Endodermal cell (in vitro differentiated cells): ENCODE data around the gene ZSWIM3. TPM values are rescaled to one million over a fixed set of nuclear protein-coding genes. Genes with fewer than 3 reads are reported as not detected.
"Not testable (repeated sequence)": the region's sequence is repeated elsewhere in the genome, so short reads cannot be mapped to it uniquely, and the experiment has no call there.

Experiments
- DNase-seq: peaks from one replicate; pipeline ENCODE4 v3.0.0-alpha.2; 2017
- H3K27ac ChIP-seq: 2 replicates; pipeline ENCODE4 v1.5.1; 2013; ENCODE audit warnings: mild to moderate bottlenecking, low read depth, low read length, moderate library complexity
- H3K27me3 ChIP-seq: 2 replicates; pipeline ENCODE4 v1.6.1; 2013; ENCODE audit warnings: mild to moderate bottlenecking, low read length, moderate library complexity; ENCODE audit not compliant: insufficient read depth, control insufficient read depth, poor library complexity, severe bottlenecking
- H3K36me3 ChIP-seq: 2 replicates; pipeline ENCODE4 v1.7.0; 2013; ENCODE audit warnings: mild to moderate bottlenecking, low read length, moderate library complexity; ENCODE audit not compliant: control insufficient read depth, insufficient read depth
- H3K4me1 ChIP-seq: one replicate; pipeline ENCODE4 v1.7.0; 2013; ENCODE audit warnings: low read length; ENCODE audit not compliant: control insufficient read depth, insufficient read depth
- H3K4me3 ChIP-seq: 2 replicates; pipeline ENCODE4 v1.5.1; 2013; ENCODE audit warnings: mild to moderate bottlenecking, low read length, moderate library complexity
- H3K9ac ChIP-seq: 2 replicates; pipeline ENCODE4 v1.6.1; 2013; ENCODE audit warnings: mild to moderate bottlenecking, low read length, moderate library complexity; ENCODE audit not compliant: poor library complexity, severe bottlenecking; ENCODE audit errors: extremely low read depth
- H3K9me3 ChIP-seq: 2 replicates; pipeline ENCODE4 v1.6.1; 2013; ENCODE audit warnings: mild to moderate bottlenecking, low read length, moderate library complexity; ENCODE audit not compliant: control insufficient read depth
- H3K27ac Mint-ChIP-seq: 2 replicates; pipeline ENCODE4 v1.8.0; 2020; ENCODE audit warnings: mixed read lengths
- H3K27me3 Mint-ChIP-seq: 2 replicates; pipeline ENCODE4 v1.8.0; 2021; ENCODE audit warnings: mild to moderate bottlenecking, mixed read lengths; ENCODE audit not compliant: insufficient read depth
- H3K36me3 Mint-ChIP-seq: 2 replicates; pipeline ENCODE4 v1.8.0; 2020; ENCODE audit warnings: low read depth, mixed read lengths
- H3K4me1 Mint-ChIP-seq: 2 replicates; pipeline ENCODE4 v1.8.0; 2020; ENCODE audit warnings: mixed read lengths
- H3K4me3 Mint-ChIP-seq: 2 replicates; pipeline ENCODE4 v1.8.0; 2020; ENCODE audit warnings: mild to moderate bottlenecking, moderate library complexity, mixed read lengths
- H3K9me3 Mint-ChIP-seq: 2 replicates; pipeline ENCODE4 v1.8.0; 2020; ENCODE audit warnings: mild to moderate bottlenecking, mixed read lengths
- WGBS, 2 experiments: methylation state at CpG; one replicate each; pipeline versions ENCODE4 v1.1.5 to v1.1.7; 2013; ENCODE audit warnings: missing lambda C conversion rate in 2 of 2, mixed read lengths in 1 of 2; ENCODE audit not compliant: insufficient coverage in 1 of 2, insufficient read length in 1 of 2; 5-methylcytosine and 5-hydroxymethylcytosine counted together
- total RNA-seq, 2 donors: library from RNA; stranded (reverse); fragmentation: NEBNext Ultra II Directional in 1 of 2; extraction: Animal tissue kit (Norgen Biotek cat#: 25700) in 1 of 2; gene quantifications; 2 replicates in 1 of 2; 3 replicates in 1 of 2; pipeline ENCODE4 v1.2.1, GENCODE V29; 2021
- TF ChIP-seq, protein P1 (sequence below): fragments of 200-600 bp; sonication (generic); conservative IDR thresholded peaks from 2 replicates; pipeline ENCODE4 v1.5.0; 2021; ENCODE audit warnings: antibody characterized with exemption, mild to moderate bottlenecking

The ZSWIM3 gene
- total RNA-seq, 2 donors from 2014 or later: 2.1 to 4.6 TPM

DNA sequence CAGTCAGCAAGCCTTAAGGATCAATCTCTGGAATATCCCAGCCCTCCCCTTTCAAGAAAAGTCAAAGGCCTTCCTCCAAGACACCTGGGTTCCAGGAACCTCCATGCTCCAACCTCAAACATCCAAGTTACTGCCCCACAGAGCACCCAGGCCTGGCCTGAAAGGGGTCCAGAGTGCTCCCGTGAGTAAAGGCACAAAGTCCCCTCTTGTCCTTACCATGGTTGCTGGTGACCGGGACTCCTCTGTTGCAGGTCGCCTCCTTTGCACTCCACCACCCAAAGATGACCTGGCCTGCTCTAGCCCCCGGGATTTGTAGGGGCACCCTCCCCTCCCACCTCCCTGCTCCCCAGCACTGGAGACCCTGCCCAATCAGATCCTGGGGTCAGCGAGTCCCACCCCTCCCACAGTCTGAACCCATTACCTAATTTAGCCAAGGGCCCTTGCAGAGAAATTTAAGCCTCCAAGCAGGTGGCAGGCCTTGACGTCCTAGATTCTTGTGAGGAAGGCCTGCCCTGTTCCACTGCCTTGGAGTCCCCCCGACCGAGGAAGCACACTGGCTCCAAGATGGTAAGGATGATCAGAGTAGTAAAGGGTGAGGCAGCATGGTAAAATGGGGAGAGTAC is 30.3 kb upstream of the ZSWIM3 start, which contains the start of gene TNNC2:
TSS of gene TNNC2 (minus strand) at position 283 of the 623 bp plus-strand sequence. CDS start at position 219, 64 bp downstream.
- 90 to 100% methylated on average over 4 to 8 of the region's 8 CpGs for WGBS, 2 experiments
- no peak for DNase-seq
- H3K9me3 ChIP-seq: no peaks in the 10 kb centered on the region
- H3K4me1 ChIP-seq: no peaks in the 10 kb centered on the region
- no peak within 1 kb of the TSS for H3K27ac Mint-ChIP-seq
- H3K4me3 Mint-ChIP-seq: no peak within 1 kb of the TSS
- no peaks in the 10 kb centered on the region for H3K9me3 Mint-ChIP-seq
- H3K27me3 ChIP-seq: peaks cover 18% of the 10 kb centered on the region
- H3K36me3 Mint-ChIP-seq: no peaks in the 10 kb centered on the region
- no peak within 1 kb of the TSS for H3K9ac ChIP-seq
- peaks cover 27% of the 10 kb centered on the region for H3K27me3 Mint-ChIP-seq
- peaks cover 5% of the 10 kb centered on the region for H3K4me1 Mint-ChIP-seq
- TF ChIP-seq, protein P1, sequence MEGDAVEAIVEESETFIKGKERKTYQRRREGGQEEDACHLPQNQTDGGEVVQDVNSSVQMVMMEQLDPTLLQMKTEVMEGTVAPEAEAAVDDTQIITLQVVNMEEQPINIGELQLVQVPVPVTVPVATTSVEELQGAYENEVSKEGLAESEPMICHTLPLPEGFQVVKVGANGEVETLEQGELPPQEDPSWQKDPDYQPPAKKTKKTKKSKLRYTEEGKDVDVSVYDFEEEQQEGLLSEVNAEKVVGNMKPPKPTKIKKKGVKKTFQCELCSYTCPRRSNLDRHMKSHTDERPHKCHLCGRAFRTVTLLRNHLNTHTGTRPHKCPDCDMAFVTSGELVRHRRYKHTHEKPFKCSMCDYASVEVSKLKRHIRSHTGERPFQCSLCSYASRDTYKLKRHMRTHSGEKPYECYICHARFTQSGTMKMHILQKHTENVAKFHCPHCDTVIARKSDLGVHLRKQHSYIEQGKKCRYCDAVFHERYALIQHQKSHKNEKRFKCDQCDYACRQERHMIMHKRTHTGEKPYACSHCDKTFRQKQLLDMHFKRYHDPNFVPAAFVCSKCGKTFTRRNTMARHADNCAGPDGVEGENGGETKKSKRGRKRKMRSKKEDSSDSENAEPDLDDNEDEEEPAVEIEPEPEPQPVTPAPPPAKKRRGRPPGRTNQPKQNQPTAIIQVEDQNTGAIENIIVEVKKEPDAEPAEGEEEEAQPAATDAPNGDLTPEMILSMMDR: no peak
- no peaks in the 10 kb centered on the region for H3K36me3 ChIP-seq
- H3K4me3 ChIP-seq: no peak within 1 kb of the TSS
- no peak within 1 kb of the TSS for H3K27ac ChIP-seq

DNA sequence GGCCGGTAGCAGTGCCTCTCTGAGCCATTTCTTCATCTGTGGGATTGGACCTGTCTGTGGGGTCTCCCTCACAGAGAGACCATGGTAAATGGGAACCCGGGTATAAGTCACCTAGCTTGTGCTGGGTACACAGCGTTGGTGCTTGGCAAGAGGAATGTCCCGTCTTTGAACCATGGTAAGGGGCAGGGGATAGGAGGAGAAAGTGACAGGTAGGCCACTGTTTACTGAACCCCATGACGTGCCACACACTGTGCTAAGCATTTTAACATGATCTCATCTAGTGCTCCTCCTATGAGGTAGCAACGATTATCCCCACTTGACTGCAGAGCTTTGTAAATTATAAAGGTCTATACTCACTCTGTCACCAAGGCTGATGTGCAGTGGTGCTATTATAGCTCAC is 29.7 kb upstream of the ZSWIM3 start:
- TF ChIP-seq, protein P1: no peak
- WGBS, 2 experiments: 89 to 91% methylated on average over 6 of the region's 6 CpGs
- no peaks in the 10 kb centered on the region for H3K9me3 Mint-ChIP-seq
- H3K4me3 Mint-ChIP-seq: no peak overlapping the region
- Histone ChIP-seq H3K27me3 (peaks cover 14% of the 10 kb centered on the region), H3K4me1 (no peaks in the 10 kb centered on the region), H3K9ac (no peak overlapping the region), H3K27ac (no peak overlapping the region), H3K36me3 (no peaks in the 10 kb centered on the region), H3K9me3 (no peaks in the 10 kb centered on the region), H3K4me3 (no peak overlapping the region)
- no peaks in the 10 kb centered on the region for H3K36me3 Mint-ChIP-seq
- DNase-seq: no peak
- H3K4me1 Mint-ChIP-seq: peaks cover 4% of the 10 kb centered on the region
- H3K27me3 Mint-ChIP-seq: peaks cover 21% of the 10 kb centered on the region
- no peak overlapping the region for H3K27ac Mint-ChIP-seq

DNA sequence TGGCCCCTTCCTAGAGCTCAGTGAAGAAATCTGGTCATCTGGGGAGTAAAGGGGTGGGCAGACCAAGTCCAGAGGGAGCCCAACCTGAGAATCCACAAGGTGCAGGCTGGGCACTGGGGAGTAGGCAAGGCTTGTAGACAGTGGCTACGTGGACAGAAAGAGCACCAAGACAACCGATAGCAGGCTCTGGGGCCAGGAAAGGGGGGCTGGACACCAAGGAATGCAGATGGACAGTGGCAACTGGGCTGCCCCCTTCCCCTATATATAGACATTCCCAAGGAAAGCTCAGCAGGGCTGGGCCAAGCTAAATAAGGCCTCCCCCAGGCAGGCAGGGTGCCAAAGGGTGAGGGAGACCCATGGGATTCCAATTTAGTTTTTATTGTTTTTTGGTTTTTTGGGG is 28.8 kb upstream of the ZSWIM3 start:
- Histone ChIP-seq H3K36me3 (no peaks in the 10 kb centered on the region), H3K9me3 (no peaks in the 10 kb centered on the region), H3K27me3 (peaks cover 5% of the 10 kb centered on the region), H3K4me3 (no peak overlapping the region), H3K9ac (no peak overlapping the region), H3K4me1 (no peaks in the 10 kb centered on the region), H3K27ac (no peak overlapping the region)
- Mint-ChIP-seq H3K4me1 (peaks cover 10% of the 10 kb centered on the region), H3K4me3 (no peak overlapping the region), H3K27me3 (peaks cover 12% of the 10 kb centered on the region), H3K36me3 (no peaks in the 10 kb centered on the region), H3K27ac (no peak overlapping the region), H3K9me3 (no peaks in the 10 kb centered on the region)
- TF ChIP-seq, protein P1: no peak
- no peak for DNase-seq
- 93% methylated on average over 2 of the region's 2 CpGs; no CpG with 5 or more reads in 1 of the 2 experiments for WGBS, 2 experiments

DNA sequence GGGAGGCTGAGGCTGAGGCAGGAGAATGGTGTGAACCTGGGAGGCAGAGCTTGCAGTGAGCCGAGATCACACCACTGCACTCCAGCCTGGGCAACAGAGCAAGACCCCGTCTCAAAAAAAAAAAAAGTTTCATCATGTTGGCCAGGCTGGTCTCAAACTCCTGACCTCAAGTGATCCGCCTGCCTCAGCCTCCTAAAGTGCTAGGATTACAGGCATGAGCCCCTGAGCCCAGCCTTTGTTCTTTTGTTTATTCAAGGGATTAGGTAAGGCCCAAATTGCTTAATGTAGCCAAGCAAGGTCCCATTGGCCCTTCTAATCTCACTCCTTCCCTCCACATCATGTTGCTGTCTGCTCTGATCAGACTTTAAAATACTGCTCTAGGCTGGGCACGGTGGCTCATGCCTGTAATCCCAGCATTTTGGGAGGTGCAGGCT is 27.7 kb upstream of the ZSWIM3 start:
- H3K27me3 Mint-ChIP-seq, H3K27ac Mint-ChIP-seq, H3K36me3 Mint-ChIP-seq, DNase-seq, H3K4me3 ChIP-seq, H3K4me3 Mint-ChIP-seq, H3K9me3 Mint-ChIP-seq, H3K4me1 ChIP-seq, H3K9ac ChIP-seq, H3K27me3 ChIP-seq, H3K9me3 ChIP-seq, H3K4me1 Mint-ChIP-seq, H3K36me3 ChIP-seq, H3K27ac ChIP-seq: not testable (repeated sequence)
- 83 to 85% methylated on average over 3 to 4 of the region's 4 CpGs for WGBS, 2 experiments
